SK-N-SH treated with all-trans-retinoic acid at 6 μM for 48 hours (cell line): ENCODE data around the gene HDAC4.

Experiments used
- ATAC-seq: fragments of 200-7000 bp; cut with Tn5 transposase; 3 replicates; pipeline ENCODE4 v1.9.1; 2020; ENCODE audit warnings: mild to moderate bottlenecking, moderate library complexity
- ARNTL ChIP-seq: fragments of 450-650 bp; formaldehyde crosslinking; IDR thresholded peaks from 2 replicates; pipeline ENCODE4 v1.5.0; 2020; ENCODE audit warnings: low read depth, mild to moderate bottlenecking, moderate library complexity, borderline replicate concordance
- BACH2 ChIP-seq: fragments of 250-450 bp; sonication (Bioruptor Pico); IDR thresholded peaks from 2 replicates; pipeline ENCODE4 v1.9.0; 2021; ENCODE audit warnings: mild to moderate bottlenecking, borderline replicate concordance
- ESRRG ChIP-seq: fragments of 250-450 bp; sonication (Bioruptor Pico); IDR thresholded peaks from 2 replicates; pipeline ENCODE4 v1.6.1; 2021; ENCODE audit warnings: mild to moderate bottlenecking
- GLIS3 ChIP-seq: fragments of 250-450 bp; sonication (Bioruptor Pico); IDR thresholded peaks from 2 replicates; pipeline ENCODE4 v1.5.0; 2020; ENCODE audit warnings: mild to moderate bottlenecking, moderate library complexity
- ISL1 ChIP-seq: fragments of 250-450 bp; sonication (Bioruptor Pico); IDR thresholded peaks from 2 replicates; pipeline ENCODE4 v2.1.2; 2022; ENCODE audit warnings: mild to moderate bottlenecking, moderate library complexity
- PATZ1 ChIP-seq: fragments of 250-450 bp; sonication (Bioruptor Pico); IDR thresholded peaks from 2 replicates; pipeline ENCODE4 v1.8.0; 2020; ENCODE audit warnings: mild to moderate bottlenecking, moderate library complexity, borderline replicate concordance
- PPARA ChIP-seq: fragments of 250-450 bp; sonication (Bioruptor Pico); IDR thresholded peaks from 2 replicates; pipeline ENCODE4 v1.5.0; 2020; ENCODE audit warnings: mild to moderate bottlenecking, borderline replicate concordance
- RARB ChIP-seq: fragments of 250-450 bp; sonication (Bioruptor Pico); IDR thresholded peaks from 2 replicates; pipeline ENCODE4 v1.8.0; 2021; ENCODE audit warnings: mild to moderate bottlenecking, moderate library complexity
- SNAI2 ChIP-seq: fragments of 250-450 bp; sonication (Bioruptor Pico); IDR thresholded peaks from 2 replicates; pipeline ENCODE4 v1.5.0; 2020; ENCODE audit warnings: mild to moderate bottlenecking, moderate library complexity
- TCF4 ChIP-seq: fragments of 250-450 bp; sonication (Bioruptor Pico); IDR thresholded peaks from 2 replicates; pipeline ENCODE4 v1.8.0; 2021; ENCODE audit warnings: mild to moderate bottlenecking, moderate library complexity, borderline replicate concordance
- ZC3H10 ChIP-seq: fragments of 250-450 bp; sonication (Bioruptor Pico); IDR thresholded peaks from 2 replicates; pipeline ENCODE4 v1.5.1; 2021; ENCODE audit warnings: mild to moderate bottlenecking, moderate library complexity
- ZFP3 ChIP-seq: fragments of 250-450 bp; sonication (Bioruptor Pico); IDR thresholded peaks from 2 replicates; pipeline ENCODE4 v1.5.0; 2020; ENCODE audit warnings: mild to moderate bottlenecking, moderate library complexity
- ZFP30 ChIP-seq: fragments of 450-650 bp; formaldehyde crosslinking; IDR thresholded peaks from 2 replicates; pipeline ENCODE4 v1.5.0; 2022; ENCODE audit warnings: mild to moderate bottlenecking, moderate library complexity
- ZNF565 ChIP-seq: fragments of 450-650 bp; formaldehyde crosslinking; conservative IDR thresholded peaks from 2 replicates; pipeline ENCODE4 v1.5.0; 2020; ENCODE audit warnings: low read depth, mild to moderate bottlenecking, moderate library complexity
- ZNF70 ChIP-seq: fragments of 450-650 bp; formaldehyde crosslinking; IDR thresholded peaks from 2 replicates; pipeline ENCODE4 v1.5.0; 2020; ENCODE audit warnings: mild to moderate bottlenecking, moderate library complexity
- ZNF8 ChIP-seq: fragments of 450-650 bp; formaldehyde crosslinking; IDR thresholded peaks from 2 replicates; pipeline ENCODE4 v1.5.0; 2020; ENCODE audit warnings: mild to moderate bottlenecking, moderate library complexity
- TF ChIP-seq, protein P1 (sequence below): fragments of 250-450 bp; sonication (Bioruptor Pico); IDR thresholded peaks from 2 replicates; pipeline ENCODE4 v1.5.1; 2020; ENCODE audit warnings: low read depth, mild to moderate bottlenecking, moderate library complexity
- TF ChIP-seq, protein P2 (sequence below): fragments of 250-450 bp; sonication (Bioruptor Pico); IDR thresholded peaks from 2 replicates; pipeline ENCODE4 v1.5.0; 2020; ENCODE audit warnings: mild to moderate bottlenecking, moderate library complexity
- TF ChIP-seq, protein P3 (sequence below): fragments of 250-450 bp; sonication (Bioruptor Pico); IDR thresholded peaks from 2 replicates; pipeline ENCODE4 v1.8.0; 2021; ENCODE audit warnings: low read depth, mild to moderate bottlenecking, moderate library complexity, borderline replicate concordance

HDAC4 gene

DNA sequence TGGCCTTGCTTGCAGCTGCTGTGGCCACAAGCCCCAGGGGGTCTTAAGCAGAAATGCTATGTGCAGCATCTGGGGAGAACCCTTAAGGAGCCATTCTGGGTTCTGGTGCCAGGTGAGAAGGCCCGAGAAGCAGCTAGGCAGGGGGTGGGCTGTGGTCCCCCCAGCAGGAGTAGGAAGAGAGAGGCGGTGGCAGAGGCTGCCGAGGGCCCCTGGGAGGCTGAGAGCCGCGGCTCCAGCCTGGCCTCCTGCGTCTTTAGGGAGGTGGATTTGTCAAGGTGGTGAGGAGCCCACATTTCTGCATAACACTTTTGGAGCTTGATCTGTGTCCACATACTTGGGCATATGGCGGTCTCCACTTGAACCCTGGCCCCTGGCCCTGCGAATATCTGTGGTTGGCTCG, 356.5 kb downstream of the HDAC4 start:
- no peak for ATAC-seq
- TF ChIP-seq TCF4 (CRISPR knock-in tag) (no peak), ZNF8 (CRISPR knock-in tag) (no peak), ZFP30 (CRISPR knock-in tag) (no peak), PPARA (CRISPR knock-in tag) (no peak), ZC3H10 (CRISPR knock-in tag) (no peak), BACH2 (no peak)
- TF ChIP-seq, all 23 proteins: peak for 0

DNA sequence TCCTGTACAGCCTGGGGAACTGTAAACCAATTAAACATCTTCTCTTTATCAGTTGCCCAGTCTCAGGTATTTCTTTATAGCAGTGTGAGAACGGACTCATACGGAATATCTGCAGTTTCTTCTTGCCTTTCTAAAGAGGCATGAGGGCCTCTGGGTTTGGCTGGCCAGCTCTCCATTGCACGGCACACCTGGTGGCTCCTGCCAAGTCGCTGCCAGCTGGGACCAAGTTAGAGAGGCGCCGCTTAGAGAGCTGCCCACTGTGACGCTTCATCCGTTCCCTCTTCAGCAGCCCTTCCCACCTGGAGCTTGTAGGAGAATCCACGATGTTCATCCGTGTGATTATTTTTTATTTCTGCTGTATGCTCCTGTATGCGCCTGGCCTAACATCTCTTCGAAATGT, 357.5 kb downstream of the HDAC4 start:
- TF ChIP-seq ZFP3: no peak
- TF ChIP-seq, protein P1, sequence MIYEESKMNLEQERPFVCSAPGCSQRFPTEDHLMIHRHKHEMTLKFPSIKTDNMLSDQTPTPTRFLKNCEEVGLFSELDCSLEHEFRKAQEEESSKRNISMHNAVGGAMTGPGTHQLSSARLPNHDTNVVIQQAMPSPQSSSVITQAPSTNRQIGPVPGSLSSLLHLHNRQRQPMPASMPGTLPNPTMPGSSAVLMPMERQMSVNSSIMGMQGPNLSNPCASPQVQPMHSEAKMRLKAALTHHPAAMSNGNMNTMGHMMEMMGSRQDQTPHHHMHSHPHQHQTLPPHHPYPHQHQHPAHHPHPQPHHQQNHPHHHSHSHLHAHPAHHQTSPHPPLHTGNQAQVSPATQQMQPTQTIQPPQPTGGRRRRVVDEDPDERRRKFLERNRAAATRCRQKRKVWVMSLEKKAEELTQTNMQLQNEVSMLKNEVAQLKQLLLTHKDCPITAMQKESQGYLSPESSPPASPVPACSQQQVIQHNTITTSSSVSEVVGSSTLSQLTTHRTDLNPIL (CRISPR knock-in tag): no peak
- no peak for TF ChIP-seq ZNF565
- no peak for TF ChIP-seq ZNF70 (CRISPR knock-in tag)
- no peak for TF ChIP-seq ESRRG (CRISPR knock-in tag)
- TF ChIP-seq BACH2: no peak
- no peak for TF ChIP-seq ZNF8 (CRISPR knock-in tag)
- no peak for TF ChIP-seq PPARA (CRISPR knock-in tag)
- no peak for TF ChIP-seq GLIS3 (CRISPR knock-in tag)
- no peak for TF ChIP-seq ISL1 (CRISPR knock-in tag)
- TF ChIP-seq, protein P2, sequence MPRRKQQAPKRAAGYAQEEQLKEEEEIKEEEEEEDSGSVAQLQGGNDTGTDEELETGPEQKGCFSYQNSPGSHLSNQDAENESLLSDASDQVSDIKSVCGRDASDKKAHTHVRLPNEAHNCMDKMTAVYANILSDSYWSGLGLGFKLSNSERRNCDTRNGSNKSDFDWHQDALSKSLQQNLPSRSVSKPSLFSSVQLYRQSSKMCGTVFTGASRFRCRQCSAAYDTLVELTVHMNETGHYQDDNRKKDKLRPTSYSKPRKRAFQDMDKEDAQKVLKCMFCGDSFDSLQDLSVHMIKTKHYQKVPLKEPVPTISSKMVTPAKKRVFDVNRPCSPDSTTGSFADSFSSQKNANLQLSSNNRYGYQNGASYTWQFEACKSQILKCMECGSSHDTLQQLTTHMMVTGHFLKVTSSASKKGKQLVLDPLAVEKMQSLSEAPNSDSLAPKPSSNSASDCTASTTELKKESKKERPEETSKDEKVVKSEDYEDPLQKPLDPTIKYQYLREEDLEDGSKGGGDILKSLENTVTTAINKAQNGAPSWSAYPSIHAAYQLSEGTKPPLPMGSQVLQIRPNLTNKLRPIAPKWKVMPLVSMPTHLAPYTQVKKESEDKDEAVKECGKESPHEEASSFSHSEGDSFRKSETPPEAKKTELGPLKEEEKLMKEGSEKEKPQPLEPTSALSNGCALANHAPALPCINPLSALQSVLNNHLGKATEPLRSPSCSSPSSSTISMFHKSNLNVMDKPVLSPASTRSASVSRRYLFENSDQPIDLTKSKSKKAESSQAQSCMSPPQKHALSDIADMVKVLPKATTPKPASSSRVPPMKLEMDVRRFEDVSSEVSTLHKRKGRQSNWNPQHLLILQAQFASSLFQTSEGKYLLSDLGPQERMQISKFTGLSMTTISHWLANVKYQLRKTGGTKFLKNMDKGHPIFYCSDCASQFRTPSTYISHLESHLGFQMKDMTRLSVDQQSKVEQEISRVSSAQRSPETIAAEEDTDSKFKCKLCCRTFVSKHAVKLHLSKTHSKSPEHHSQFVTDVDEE: no peak
- TF ChIP-seq SNAI2 (CRISPR knock-in tag): no peak
- no peak for TF ChIP-seq PATZ1 (CRISPR knock-in tag)
- no peak for TF ChIP-seq RARB (CRISPR knock-in tag)
- TF ChIP-seq TCF4 (CRISPR knock-in tag): no peak
- TF ChIP-seq, protein P3, sequence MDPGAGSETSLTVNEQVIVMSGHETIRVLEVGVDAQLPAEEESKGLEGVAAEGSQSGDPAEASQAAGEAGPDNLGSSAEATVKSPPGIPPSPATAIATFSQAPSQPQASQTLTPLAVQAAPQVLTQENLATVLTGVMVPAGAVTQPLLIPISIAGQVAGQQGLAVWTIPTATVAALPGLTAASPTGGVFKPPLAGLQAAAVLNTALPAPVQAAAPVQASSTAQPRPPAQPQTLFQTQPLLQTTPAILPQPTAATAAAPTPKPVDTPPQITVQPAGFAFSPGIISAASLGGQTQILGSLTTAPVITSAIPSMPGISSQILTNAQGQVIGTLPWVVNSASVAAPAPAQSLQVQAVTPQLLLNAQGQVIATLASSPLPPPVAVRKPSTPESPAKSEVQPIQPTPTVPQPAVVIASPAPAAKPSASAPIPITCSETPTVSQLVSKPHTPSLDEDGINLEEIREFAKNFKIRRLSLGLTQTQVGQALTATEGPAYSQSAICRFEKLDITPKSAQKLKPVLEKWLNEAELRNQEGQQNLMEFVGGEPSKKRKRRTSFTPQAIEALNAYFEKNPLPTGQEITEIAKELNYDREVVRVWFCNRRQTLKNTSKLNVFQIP (CRISPR knock-in tag): no peak
- TF ChIP-seq ZC3H10 (CRISPR knock-in tag): no peak
- no peak for ATAC-seq

DNA sequence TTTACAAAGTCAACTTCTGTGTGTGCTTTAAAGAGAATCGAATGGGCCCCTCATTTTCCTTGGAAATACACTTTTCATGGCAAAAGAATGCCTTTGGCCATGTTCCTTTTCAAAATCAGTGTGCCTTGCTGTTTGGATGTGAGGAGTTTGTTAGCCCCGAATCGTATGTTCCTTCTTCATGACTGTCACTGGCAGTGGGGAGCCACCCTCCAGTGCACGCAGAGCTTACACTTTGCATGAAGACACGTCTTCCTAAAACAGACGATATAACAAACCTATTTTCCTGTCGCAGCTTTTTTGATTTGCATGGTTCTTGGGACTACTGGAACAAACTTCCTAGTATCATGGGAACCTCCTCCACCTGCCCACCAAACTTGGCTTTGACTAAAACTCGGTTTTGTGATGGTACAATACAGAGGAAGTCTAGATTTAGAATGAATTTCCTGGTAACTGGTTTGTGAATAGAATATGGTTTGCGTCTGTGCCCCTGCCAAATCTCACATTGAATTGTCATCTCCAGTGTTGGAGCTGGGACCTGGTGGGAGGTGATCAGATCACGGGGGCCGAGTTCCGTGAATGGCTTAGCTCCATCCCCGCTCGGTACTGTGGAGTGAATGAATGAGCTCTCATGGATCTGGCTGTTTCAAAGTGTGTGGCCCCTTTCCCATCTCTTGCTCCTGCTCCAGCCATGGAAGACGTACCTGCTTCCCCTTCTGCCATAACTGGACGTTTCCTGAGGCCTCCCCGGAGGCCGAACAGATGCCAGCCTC, 358.1 kb downstream of the HDAC4 start:
- no peak for ATAC-seq
- no peak for TF ChIP-seq ESRRG (CRISPR knock-in tag)
- TF ChIP-seq ISL1 (CRISPR knock-in tag): no peak
- TF ChIP-seq ZNF565: no peak
- no peak for TF ChIP-seq ARNTL (CRISPR knock-in tag)
- TF ChIP-seq, protein P1 (CRISPR knock-in tag): no peak
- TF ChIP-seq ZNF70 (CRISPR knock-in tag): no peak
- no peak for TF ChIP-seq BACH2
- TF ChIP-seq PATZ1 (CRISPR knock-in tag): no peak
- TF ChIP-seq PPARA (CRISPR knock-in tag): no peak
- TF ChIP-seq, protein P2: no peak
- TF ChIP-seq ZNF8 (CRISPR knock-in tag): no peak
- TF ChIP-seq, protein P3 (CRISPR knock-in tag): no peak
- no peak for TF ChIP-seq ZFP30 (CRISPR knock-in tag)
